A673 (cell line): ENCODE measurements around the gene MRPL47. TPM values are rescaled to one million over a fixed set of nuclear protein-coding genes. Genes with fewer than 3 reads are reported as not detected.

ENCODE experiments used
- BruUV-seq: library from RNA; stranded (reverse); fragments of 400-500 nt; replicated peaks from 2 replicates; lab custom pipeline; 2021; lab: Mats Ljungman, UMichigan
- CTCF ChIA-PET: fragments of 300-600 bp; sonication (Branson Sonifier 250); formaldehyde crosslinking; loops from one replicate; lab custom pipeline; 2022; ENCODE audit warnings: antibody characterized with exemption; lab: Charles Lee
- POLR2A ChIA-PET: fragments of 300-600 bp; sonication (Branson Sonifier 250); formaldehyde crosslinking; loops from one replicate; lab custom pipeline; 2022; ENCODE audit warnings: antibody characterized with exemption; ENCODE audit not compliant: low non-redundant PET; lab: Charles Lee
- DNase-seq: peaks from one replicate; pipeline ENCODE4 v3.0.0-alpha.2; 2015; ENCODE audit warnings: low spot score
- H3K27ac ChIP-seq: fragments of 200-600 bp; sonication (generic); 2 replicates; pipeline ENCODE4 v1.5.1; 2016; ENCODE audit warnings: mixed run types, low read depth, mild to moderate bottlenecking, mixed read lengths, antibody characterized with exemption, low read length; ENCODE audit not compliant: poor library complexity, severe bottlenecking
- H3K27me3 ChIP-seq: fragments of 200-600 bp; sonication (generic); replicated peaks from 2 replicates; pipeline ENCODE4 v1.6.1; 2017; ENCODE audit warnings: mixed run types, low read depth, mild to moderate bottlenecking, mixed read lengths, antibody characterized with exemption, low read length; ENCODE audit not compliant: insufficient read depth, poor library complexity
- H3K36me3 ChIP-seq: fragments of 200-600 bp; sonication (generic); 2 replicates; pipeline ENCODE4 v1.6.1; 2016; ENCODE audit warnings: mixed run types, mild to moderate bottlenecking, mixed read lengths, antibody characterized with exemption, low read length; ENCODE audit not compliant: insufficient read depth, poor library complexity, severe bottlenecking
- H3K4me1 ChIP-seq: fragments of 200-600 bp; sonication (generic); 2 replicates; pipeline ENCODE4 v1.6.1; 2017; ENCODE audit warnings: mixed run types, mild to moderate bottlenecking, mixed read lengths, antibody characterized with exemption, low read length; ENCODE audit not compliant: insufficient read depth, poor library complexity, severe bottlenecking
- H3K4me3 ChIP-seq: fragments of 200-600 bp; sonication (generic); 2 replicates; pipeline ENCODE4 v1.5.1; 2016; ENCODE audit warnings: low read depth, mixed run types, mild to moderate bottlenecking, mixed read lengths, low read length; ENCODE audit not compliant: poor library complexity, severe bottlenecking
- H3K9me3 ChIP-seq: fragments of 200-600 bp; sonication (generic); 2 replicates; pipeline ENCODE4 v1.6.1; 2016; ENCODE audit warnings: mixed run types, low read depth, mild to moderate bottlenecking, mixed read lengths, antibody characterized with exemption, low read length; ENCODE audit not compliant: poor library complexity, severe bottlenecking
- CTCF ChIP-seq: fragments of 300-800, 200-600 bp; sonication (generic); conservative IDR thresholded peaks from 2 replicates; pipeline ENCODE4 v1.5.1; 2017; ENCODE audit warnings: low read depth, mild to moderate bottlenecking, antibody characterized with exemption, low read length, moderate library complexity, mixed read lengths
- EZH2 ChIP-seq: fragments of 200-600 bp; sonication (generic); IDR thresholded peaks from 2 replicates; pipeline ENCODE4 v1.6.1; 2017; ENCODE audit warnings: borderline replicate concordance, low read depth, mild to moderate bottlenecking, mixed read lengths, antibody characterized with exemption, low read length; ENCODE audit not compliant: poor library complexity, severe bottlenecking
- intact Hi-C: fragments of 100-400 bp; cut with micrococcal nuclease; formaldehyde crosslinking; loops from one replicate; pipeline ENCODE4 v1.10.0; 2022; ENCODE audit not compliant: unreplicated experiment
- total RNA-seq: library from RNA; stranded (reverse); gene quantifications from 2 replicates; pipeline ENCODE4 v1.2.3, GENCODE V29; 2021

Gene MRPL47
- total RNA-seq, 1 experiment from 2014 or later = 84.6 TPM

DNA sequence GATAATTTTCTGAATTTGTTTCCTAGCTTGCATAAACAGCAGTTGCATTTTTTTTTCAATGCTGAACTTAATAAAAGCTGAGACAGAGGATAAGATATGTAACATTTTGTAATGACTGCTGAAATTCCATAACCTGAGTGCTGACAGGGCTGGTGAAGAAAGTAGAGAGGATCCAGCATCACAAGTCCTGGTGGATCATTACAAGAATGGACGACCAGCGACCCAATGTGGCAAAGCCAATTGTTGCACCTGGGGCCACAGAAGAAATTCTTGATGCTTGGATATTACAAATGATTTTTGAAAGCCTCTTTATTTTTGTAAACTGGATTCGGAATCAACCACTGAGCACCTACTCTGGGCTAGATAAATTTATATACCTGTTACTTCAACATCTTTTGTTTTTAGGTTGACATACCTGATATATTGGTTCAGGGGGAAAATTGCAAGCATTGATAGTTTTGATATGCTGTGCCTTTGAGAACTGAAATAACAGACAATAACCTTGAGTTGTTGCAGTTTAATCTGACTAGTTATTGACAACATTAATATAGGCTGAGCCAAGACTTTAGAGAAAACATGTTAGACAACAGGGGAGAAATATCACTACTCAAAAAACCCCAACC lies 45.6 kb downstream of the MRPL47 start:
- no TSS peak for BruUV-seq
- Histone ChIP-seq H3K9me3 (no peaks in the 10 kb centered on the region), H3K36me3 (no peaks in the 10 kb centered on the region), H3K4me1 (peaks cover 5% of the 10 kb centered on the region), H3K27ac (no peak overlapping the region), H3K27me3 (no peaks in the 10 kb centered on the region), H3K4me3 (no peak overlapping the region)
- TF ChIP-seq CTCF = peak; percentile 95
- TF ChIP-seq EZH2 = no peak
- DNase-seq = peak; percentile 84
- ChIA-PET POLR2A (no interaction called here), CTCF (no interaction called here)
- intact Hi-C loops = loop anchor here (1.0 to 2.0 kb wide), 4 partner anchors 109 to 412 kb away; no protein-coding TSS in a partner anchor

DNA sequence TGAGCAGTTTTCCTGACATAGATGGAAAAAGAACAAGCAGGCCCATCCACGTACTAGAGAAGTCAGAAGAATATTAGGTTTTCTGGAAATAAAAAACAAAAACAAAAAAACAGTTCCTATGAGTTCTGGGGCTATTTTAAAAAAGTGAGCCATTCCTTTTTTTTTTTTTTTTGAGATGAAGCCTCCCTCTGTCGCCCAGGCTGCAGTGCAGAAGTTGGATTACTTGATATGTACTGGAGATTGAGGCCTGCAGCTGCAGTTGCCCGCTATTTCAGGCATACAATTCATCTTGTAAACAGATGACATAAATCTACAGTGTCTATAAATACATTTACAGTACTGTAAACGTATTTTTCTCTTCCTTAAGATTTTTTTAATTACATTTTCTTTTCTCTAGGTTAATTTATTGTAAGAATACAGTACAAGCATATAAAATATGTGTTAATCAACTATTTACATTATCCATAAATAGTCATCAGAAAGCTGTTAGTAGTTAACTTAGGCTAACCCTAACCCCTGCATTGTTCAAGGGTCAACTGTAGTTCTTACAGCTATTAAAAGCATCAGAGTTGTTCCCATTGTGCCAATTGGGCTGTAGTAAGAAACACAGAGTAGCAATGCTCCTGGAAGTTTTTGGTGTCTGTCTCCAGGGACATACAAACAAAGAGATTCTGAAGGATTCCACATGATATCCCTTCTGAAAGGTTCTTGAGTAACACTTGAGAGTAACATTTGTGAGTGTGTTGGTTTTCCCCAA lies 52.9 kb downstream of the MRPL47 start:
- no peaks in the 10 kb centered on the region for H3K27me3 ChIP-seq
- no peaks in the 10 kb centered on the region for H3K9me3 ChIP-seq
- no peak overlapping the region for H3K27ac ChIP-seq
- peaks cover 3% of the 10 kb centered on the region for H3K4me1 ChIP-seq
- no TSS peak for BruUV-seq
- ChIA-PET CTCF (no interaction called here), POLR2A (no interaction called here)
- H3K36me3 ChIP-seq = no peaks in the 10 kb centered on the region
- no peak for DNase-seq
- intact Hi-C loops = no loop called here
- no peak for TF ChIP-seq CTCF
- TF ChIP-seq EZH2 = no peak
- H3K4me3 ChIP-seq = no peak overlapping the region

DNA sequence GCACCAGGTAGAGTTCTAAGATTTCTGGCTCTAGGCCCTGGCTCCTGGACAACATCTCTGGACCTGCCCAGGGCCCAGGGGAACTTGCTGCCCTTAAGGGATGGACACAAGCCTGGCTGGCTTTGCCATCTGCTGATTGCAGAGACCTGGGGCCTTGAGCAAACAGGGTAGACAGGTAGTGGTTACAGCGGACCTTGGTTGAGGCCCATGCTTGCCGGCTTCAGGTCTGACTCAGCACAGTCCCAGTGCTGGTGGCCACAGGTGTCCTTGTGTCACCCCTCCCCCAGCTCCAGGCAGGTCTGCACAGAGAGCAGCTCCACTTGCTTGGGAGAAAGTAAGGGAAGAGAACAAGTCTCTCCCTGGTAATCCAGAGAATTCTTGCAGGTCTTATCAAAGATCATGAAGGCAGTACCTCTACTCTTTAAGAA lies 57.6 kb downstream of the MRPL47 start:
- H3K4me3 ChIP-seq = no peak overlapping the region
- TF ChIP-seq EZH2 (no peak), CTCF (no peak)
- no peak for DNase-seq
- no peak overlapping the region for H3K27ac ChIP-seq
- POLR2A ChIA-PET = no interaction called here
- no peaks in the 10 kb centered on the region for H3K9me3 ChIP-seq
- BruUV-seq = no TSS peak
- no peaks in the 10 kb centered on the region for H3K27me3 ChIP-seq
- H3K4me1 ChIP-seq = peaks cover 3% of the 10 kb centered on the region
- intact Hi-C loops = no loop called here
- no peaks in the 10 kb centered on the region for H3K36me3 ChIP-seq
- CTCF ChIA-PET = no interaction called here
